Transverse colon (tissue), 3 donors: ENCODE data around the gene MTHFSD.

ENCODE experiments used
- CTCF ChIP-seq, 5 experiments: fragments of 200-600 bp in 3 of 5; fragments of 450-650 bp in 2 of 5; sonication (generic) in 3 of 5; IDR thresholded peaks; 1 replicate in 2 of 5; 2 replicates in 3 of 5; pipeline ENCODE4 v1.5.1; 2016 to 2017; ENCODE audit warnings: antibody characterized with exemption in 5 of 5, inconsistent platforms in 3 of 5, mild to moderate bottlenecking in 2 of 5, moderate library complexity in 1 of 5
- EP300 ChIP-seq: sonication (generic); formaldehyde crosslinking; IDR thresholded peaks from one replicate; pipeline ENCODE4 v1.6.1; 2017; ENCODE audit warnings: antibody characterized with exemption, low read depth
- POLR2A ChIP-seq: fragments of 450-650 bp; IDR thresholded peaks from one replicate; pipeline ENCODE4 v1.6.1; 2016; ENCODE audit warnings: antibody characterized with exemption, mild to moderate bottlenecking, moderate library complexity

GRCh38 chr16:86492267-86492960, 62.6 kb downstream of the MTHFSD start:
- TF ChIP-seq CTCF (IDR thresholded peaks at IDR 0.05) (no peak), EP300 (no peak), POLR2A (no peak)
